ENCODE results near the gene L1CAM.

DNA sequence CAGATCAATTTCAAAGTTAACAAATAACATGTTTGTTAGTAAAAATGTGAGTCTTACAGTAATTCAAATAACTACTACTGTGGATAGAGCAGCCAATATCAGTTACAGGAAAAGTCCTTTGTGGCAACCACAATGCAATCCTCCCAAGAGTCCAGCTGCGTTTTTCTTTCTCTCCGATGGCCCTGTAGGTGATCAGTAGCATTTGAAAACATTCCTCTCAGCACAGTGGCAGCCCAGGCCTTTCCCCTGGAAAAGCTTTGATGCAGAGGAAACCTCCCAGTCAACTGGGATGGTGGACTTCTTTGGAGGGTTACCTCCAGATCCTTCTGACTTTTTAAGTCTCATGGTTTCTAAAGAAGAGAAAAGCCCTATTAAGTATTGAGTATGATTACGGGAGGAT, 37.6 kb downstream of the L1CAM start:
- TF ChIP-seq, protein P1, sequence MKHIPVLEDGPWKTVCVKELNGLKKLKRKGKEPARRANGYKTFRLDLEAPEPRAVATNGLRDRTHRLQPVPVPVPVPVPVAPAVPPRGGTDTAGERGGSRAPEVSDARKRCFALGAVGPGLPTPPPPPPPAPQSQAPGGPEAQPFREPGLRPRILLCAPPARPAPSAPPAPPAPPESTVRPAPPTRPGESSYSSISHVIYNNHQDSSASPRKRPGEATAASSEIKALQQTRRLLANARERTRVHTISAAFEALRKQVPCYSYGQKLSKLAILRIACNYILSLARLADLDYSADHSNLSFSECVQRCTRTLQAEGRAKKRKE (CRISPR knock-in tag; IDR thresholded peaks at IDR 0.05; ENCODE audit: low read depth): no peak
- TF ChIP-seq RAD21 (conservative IDR thresholded peaks at IDR 0.05 in 1 of 2, IDR thresholded peaks at IDR 0.05 in 1 of 2) (no peak), FOSL2 (IDR thresholded peaks at IDR 0.05) (no peak), FOSL2 (CRISPR knock-in tag; IDR thresholded peaks at IDR 0.05) (no peak), KDM5A (IDR thresholded peaks at IDR 0.05) (no peak), EP300 (IDR thresholded peaks at IDR 0.05) (no peak), POLR2A (IDR thresholded peaks at IDR 0.05; ENCODE audit: low read length) (no peak)
- TF ChIP-seq, protein P2, sequence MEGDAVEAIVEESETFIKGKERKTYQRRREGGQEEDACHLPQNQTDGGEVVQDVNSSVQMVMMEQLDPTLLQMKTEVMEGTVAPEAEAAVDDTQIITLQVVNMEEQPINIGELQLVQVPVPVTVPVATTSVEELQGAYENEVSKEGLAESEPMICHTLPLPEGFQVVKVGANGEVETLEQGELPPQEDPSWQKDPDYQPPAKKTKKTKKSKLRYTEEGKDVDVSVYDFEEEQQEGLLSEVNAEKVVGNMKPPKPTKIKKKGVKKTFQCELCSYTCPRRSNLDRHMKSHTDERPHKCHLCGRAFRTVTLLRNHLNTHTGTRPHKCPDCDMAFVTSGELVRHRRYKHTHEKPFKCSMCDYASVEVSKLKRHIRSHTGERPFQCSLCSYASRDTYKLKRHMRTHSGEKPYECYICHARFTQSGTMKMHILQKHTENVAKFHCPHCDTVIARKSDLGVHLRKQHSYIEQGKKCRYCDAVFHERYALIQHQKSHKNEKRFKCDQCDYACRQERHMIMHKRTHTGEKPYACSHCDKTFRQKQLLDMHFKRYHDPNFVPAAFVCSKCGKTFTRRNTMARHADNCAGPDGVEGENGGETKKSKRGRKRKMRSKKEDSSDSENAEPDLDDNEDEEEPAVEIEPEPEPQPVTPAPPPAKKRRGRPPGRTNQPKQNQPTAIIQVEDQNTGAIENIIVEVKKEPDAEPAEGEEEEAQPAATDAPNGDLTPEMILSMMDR (IDR thresholded peaks at IDR 0.05): no peak
